HUDEP-2 (cell line): Measurements from ENCODE around the gene LRFN3.
A peak's percentile ranks its signal among the peaks of the same experiment; 100 is the strongest.
"Not testable (repeated sequence)": the region's sequence is repeated elsewhere in the genome, so short reads cannot be mapped to it uniquely, and the experiment has no call there.

Experiments used
- DNase-seq, 76 experiments: peaks; one replicate each; lab custom pipeline; 2025; ENCODE audit not compliant: unreplicated experiment in 76 of 76; lab: John Stamatoyannopoulos, UW

The LRFN3 gene

DNA sequence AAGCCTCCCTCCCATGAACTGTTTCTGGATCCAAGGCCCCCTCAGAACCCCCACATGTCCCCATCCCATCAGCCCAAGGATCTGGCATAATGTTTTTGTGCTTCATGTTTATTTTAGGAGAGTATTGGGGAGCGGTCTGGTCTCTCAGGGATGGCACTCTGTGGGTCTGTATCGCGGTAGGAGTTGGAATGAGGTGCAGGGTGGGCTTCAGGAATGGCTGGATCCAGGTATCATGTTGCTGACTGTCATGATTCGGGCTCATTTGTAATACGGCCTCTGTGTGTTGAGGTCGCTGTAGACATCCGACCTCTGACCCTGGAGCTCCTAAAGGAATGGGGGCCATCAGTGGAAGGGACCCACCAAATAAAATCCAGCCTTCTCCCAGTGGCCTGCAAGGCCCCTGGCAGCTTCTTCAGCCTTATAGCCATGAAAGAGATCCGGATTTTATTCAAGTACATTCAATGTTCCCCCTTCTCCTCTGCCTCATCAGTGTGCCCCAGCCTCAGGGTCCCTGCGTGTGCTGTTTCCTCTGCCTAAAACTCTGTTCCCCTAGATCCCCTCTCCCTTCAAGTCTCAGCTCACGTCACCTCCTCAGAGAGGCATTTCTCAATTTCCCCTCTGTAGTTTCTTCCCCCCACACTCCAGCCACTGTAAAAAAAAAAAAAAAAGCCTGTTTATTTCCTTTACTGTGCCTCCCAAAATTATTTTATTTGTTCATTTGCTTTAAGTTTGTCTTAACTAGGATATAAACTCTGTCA lies 31.7 kb upstream of the LRFN3 start:
- DNase-seq: no peak

DNA sequence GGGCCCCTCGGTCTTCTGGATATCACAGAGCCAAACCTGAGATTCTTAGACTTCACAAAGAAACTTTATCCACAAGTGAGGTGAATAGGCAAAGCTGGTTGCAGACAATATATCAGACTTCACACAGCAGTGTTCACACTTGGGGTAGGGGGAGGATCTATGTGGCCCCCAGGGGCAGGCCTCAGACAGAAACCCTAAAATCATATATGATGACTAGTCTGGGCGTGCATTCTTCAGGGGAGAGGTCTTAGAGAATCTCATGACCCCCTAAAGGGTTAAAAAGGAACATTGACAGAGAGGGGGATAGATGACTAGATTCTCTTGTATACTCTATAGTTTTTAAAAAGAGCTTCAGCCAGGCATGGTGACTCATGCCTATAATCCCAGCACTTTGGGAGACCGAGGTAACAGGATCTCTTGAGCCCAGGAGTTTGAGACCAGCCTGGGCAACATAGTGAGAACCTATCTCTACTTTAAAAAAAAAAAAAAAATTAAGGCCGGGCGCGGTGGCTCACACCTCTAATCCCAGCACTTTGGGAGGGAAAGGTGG lies 30.9 kb upstream of the LRFN3 start:
- no peak for DNase-seq

DNA sequence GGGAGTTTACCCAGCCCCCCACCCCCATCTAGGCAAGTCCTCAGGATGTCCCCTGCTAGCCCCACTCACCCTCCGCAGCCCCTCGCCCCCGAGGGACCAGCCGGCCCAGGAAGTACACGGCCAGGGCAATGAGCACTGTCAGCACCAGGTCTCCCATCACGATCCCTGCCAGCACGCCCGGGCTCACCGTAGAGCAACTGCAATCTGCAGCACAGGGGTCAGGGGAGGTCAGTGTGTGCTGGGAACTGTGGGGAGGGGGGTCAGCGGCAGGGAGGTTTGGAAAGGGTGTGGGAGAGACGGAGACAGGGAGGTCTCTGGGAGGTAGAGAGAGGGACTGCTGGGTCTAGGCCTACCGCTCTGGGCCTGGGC lies 28.8 kb upstream of the LRFN3 start:
- no peak for DNase-seq

DNA sequence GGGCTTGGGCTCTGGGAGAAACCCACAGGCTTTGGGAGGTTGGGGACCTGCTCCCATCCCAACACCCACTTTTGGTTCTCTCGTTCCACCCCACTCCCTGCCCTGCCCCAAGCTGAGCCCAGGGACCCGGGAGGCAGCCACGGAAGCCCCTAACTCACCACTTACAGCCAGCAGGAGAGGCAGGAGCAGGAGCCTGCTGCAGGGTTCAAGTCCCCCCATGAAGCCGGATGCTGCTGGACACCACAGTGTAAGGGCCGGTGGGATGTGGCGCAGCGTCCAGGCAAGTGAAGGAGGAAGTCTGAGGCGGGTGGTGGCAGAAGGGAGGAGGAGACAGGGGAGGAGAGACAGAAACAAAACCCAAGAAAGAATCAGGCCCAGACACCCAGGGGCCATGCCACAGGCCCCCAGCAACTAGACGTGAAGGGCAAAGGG lies 28.1 kb upstream of the LRFN3 start, which contains the start of gene TYROBP:
Gene TYROBP (minus strand): TSS at position 286 of the 432 bp plus-strand sequence. CDS start 67 bp downstream, at position 219.
- DNase-seq: no peak

DNA sequence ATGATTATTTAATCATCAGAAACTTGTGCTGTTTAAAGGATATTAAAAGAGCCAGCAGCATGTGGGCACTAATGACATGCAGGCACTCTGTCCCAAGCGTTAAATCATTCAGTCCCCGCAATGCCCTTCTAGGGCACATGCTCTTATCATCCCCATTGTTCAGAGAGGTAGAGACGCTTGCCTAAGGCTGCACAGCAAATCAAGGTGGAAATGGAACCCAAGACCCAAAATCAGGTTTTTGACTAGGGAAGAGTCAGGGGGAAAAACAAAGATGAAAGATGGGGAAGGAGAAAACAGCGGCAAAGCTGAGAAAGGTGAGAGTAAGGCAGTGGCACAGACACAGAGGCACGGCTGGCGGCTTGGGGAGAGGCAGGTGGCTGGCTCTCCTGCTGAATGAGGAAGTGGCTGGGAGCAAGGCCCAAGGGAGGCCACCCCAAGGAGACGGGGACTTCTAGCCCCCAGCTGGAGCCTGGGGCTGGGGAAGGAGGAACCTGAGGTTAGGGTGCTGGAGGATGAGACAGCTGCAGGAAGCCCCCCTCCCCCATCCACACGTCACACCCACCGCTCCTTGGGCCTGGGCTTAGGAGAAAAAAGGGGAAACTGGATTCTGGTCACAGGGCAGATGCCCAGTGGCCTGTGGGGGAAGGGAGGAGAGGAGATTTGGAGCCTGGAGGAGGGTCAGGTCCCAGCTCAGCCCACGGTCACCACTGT lies 27.0 kb upstream of the LRFN3 start:
- peak in 2 of 76 experiments; percentile 9 to 12 for DNase-seq

DNA sequence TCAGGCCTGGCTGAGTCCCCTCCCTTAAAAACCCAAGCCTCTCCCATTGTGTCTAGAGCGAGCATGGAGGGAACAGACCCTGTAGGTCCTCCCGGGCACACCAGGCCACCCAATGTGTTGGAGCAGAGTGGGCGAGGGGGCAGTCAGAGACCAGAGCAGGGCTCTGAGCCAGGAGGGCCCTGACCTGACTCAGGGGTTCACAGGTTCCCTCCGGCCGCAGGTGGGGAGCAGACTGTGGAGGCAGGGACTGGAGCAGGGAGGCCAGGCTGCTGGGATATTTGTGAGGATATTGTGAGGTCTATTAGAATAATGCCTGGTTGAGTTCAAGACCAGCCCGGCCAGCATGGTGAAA lies 26.5 kb upstream of the LRFN3 start:
- no peak for DNase-seq

DNA sequence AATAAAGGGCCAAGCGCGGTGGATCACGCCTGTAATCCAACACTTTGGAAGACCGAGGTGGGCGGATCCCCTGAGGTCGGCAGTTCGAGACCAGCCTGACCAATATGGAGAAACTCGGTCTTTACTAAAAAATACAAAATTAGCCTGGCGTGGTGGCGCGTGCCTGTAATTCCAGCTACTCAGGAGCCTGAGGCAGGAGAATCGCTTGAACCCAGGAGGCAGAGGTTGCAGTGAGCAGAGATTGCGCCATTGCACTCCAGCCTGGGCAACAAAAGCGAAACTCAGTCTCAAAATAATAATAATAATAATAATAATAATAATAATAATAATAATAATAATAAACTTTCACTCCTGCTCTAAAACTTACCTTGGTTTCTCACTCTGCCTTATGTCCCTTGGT lies 25.8 kb upstream of the LRFN3 start:
- DNase-seq: not testable (repeated sequence)

DNA sequence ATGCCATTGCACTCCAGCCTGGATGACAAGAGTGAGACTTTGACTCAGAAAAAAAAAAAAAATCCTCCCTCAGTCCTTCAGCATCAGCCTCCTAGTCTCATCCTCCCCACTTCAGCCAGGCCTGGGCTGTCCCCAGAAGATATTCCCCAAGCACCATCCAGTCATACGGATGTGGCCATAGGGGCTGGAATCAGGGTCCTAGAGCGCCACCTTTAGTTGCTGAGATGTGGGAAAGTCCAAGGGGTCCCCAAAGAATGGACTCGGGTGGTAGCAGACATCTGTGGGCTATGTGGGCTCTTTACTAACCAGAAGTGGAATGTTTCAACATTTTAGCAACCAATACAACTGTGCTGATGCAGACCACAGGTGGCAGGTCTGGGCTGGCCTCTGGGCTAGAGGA lies 25.0 kb upstream of the LRFN3 start:
- no peak for DNase-seq

DNA sequence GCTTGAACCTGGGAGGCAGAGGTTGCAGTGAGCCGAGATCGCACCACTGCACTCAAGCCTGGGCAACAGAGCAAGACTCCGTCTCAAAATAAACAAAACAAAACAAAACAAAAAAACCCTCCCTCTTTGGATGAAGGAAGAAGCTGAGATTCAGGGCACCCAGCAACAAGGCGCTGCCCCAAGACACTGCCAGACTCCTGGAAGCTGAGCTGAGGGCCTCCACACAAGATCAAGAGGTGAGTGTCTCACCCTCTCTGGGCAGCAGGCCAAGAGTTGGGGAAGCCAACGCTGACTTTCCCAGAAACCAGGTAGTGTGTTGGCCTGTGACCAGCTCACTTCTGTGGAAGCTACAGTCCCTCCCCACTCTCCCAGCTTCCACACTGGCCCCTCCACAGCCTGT lies 24.4 kb upstream of the LRFN3 start:
- DNase-seq: no peak

DNA sequence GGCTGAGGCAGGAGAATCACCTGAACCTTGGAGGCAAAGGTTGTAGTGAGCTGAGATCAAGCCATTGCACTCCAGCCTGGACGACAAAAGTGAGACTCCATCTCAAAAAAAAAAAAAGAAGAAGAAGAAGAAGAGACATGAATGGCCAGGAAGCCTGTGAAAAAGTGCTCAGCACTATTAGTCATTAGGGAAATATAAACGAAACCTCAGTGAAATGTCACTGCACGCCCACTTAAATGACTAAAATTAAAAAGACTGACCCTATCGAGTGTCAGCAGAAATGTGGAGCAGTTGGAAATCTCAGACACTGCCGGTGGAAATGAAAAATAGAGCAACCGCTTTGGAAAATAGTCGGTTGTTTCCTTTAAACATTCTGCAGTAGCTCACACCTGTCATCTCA lies 22.6 kb upstream of the LRFN3 start:
- no peak for DNase-seq

DNA sequence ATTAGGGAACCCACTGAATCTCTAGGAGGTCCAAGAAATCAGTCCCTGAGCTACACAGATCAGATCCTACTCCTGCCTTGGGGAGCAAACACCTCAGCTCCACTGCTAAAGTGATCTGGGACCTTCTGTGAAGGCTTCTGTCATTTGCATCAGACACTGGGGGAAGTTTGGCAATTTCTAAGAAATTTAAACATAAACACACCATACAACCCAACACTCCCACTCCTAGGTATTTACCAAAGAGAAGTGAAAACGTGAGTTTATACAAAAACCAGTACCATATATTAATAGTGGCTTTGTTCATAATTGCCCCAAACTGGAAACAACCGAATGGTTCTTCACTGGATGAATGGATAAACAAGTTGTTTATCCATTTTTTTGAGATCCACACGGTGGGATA lies 20.7 kb upstream of the LRFN3 start:
- DNase-seq: no peak

DNA sequence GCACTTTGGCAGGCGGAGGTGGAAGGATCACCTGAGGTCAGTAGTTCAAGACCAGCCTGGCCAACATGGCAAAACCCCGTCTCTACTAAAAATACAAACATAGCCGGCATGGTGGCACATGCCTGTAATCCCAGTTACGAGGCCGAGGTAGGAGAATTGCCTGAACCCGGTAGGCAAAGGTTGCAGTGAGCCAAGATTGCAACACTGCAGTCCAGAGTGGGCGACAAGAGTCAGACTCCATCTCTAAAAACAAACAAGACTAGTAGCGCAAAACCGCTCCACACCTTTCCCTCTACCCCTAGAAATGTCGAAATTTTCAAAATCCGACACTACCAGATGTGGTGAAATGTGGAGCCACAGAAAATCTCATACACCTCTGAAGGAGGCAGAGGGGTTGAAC lies 16.9 kb upstream of the LRFN3 start:
- DNase-seq: no peak

DNA sequence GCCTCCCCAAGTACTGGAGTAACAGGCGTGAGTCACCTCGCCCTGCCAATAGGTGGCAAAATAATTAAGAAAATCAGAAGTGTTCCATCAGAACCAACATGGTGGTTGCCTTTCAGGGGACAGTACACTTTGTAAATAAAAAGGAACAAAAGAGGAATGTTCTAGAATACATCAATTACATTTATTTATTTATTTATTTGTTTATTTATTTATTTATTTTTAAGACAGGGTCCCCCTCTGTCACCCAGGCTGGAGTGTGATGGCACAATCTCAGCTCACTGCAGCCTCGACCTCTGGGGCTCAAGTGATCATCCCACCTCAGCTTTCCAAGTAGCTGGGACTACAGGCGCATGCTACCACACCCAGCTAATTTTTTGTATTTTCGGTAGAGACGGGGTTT lies 15.2 kb upstream of the LRFN3 start:
- DNase-seq: no peak

DNA sequence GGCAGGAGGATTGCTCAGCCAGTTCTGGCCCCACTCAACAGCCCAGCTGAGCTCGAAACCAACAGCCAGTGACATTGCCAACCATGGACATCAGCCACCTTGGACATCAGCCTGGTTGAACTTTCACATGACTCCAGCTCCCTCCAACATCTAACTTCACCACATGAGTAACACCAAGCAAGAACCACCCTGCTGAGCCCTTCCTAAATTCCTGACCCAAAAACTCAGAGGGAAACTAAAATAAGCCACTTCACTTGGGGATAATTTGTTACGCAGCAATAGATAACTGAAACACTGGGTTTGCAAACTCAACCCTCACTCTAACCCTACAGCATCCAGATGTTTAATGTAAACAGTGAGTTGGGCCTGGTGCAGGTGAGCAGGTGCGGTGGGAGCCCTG lies 10.7 kb upstream of the LRFN3 start:
- no peak for DNase-seq

DNA sequence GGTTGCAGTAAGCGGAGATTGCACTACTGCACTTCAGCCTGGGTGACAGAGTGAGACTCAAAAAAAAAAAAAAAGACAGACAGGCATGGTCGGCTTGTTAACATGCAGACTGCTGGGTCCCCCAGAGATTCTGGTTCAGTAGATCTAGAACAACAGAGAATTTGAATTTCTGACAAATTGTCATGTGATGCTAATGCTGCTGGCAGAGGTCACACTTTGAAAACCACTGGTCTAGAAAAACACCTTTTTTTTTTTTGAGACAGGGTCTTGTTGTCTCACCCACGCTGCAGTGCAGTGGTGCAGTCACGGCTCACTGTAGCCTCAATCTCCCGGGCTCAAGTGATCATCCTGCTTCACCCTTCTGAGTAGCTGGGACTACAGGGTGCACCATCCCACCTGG lies 7.7 kb upstream of the LRFN3 start:
- no peak for DNase-seq

DNA sequence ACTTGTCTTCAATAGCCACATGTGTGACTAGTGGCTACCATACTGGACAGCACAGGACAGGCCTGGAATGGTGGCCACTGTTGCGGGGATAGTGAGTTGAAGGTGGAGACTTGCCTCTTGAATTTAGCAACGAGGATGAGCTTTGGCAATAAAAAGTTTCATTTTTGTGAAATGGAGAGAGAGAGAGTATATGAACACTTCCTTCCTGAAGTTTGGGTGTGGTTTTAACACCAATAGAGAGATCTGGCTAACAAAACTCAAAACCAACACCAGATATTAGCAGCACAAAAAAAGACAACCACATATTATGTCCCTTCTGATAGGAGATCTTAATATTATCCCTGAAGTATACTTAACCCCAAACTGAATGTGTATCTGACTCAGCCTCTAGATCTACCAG lies 6.3 kb upstream of the LRFN3 start:
- no peak for DNase-seq

DNA sequence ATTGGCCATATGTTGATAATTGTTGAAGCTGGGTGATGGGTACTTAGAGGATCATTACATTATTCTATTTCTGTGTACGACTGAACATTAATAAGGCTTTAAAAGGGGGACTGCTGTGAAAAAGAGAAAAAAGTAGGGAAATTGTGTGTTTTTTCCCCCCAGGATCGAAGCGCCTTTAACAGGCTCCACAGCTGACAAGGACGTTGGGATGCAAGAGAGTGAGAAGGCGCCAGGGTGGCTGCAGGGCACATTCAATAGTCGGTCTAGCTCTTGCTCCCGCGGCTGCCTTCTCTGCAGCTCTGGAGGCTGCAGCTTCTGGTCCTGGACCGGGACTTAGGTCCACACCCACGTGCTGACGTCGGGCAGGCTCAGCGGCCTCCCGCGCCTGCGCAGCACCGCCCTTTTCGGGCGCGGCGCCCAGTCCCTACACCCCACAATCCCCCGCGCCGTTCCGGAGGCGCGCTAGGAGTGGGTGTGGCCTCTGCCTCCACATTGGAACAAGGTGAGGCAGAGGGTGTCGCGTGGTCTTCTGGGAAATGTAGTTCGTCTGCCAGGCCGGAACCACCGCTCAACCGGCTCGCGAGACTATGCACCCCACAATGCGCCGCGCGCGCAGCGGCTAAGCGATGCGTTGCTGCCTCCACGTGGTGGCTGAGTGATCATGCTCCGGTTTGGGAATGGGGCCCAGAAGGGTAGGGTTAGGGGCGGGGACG lies 4.9 kb upstream of the LRFN3 start:
- DNase-seq: peak; percentile 52 to 100 (median 100)

DNA sequence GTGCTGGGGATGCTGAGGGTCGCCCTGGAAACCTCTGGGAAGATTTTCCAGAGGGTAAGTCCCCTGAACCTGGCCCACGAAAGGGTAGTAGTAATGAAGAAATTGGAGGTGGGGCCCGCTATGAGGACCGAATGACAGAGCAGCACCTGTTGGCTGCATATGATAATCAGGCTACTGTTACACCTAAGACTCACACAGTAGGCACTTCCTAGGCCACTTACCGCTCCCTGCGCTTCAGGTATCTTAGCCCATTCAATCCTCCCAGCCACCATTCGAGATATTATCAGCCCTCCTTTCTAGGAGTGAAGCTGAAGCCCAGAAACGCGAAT lies 4.3 kb upstream of the LRFN3 start:
- no peak for DNase-seq

DNA sequence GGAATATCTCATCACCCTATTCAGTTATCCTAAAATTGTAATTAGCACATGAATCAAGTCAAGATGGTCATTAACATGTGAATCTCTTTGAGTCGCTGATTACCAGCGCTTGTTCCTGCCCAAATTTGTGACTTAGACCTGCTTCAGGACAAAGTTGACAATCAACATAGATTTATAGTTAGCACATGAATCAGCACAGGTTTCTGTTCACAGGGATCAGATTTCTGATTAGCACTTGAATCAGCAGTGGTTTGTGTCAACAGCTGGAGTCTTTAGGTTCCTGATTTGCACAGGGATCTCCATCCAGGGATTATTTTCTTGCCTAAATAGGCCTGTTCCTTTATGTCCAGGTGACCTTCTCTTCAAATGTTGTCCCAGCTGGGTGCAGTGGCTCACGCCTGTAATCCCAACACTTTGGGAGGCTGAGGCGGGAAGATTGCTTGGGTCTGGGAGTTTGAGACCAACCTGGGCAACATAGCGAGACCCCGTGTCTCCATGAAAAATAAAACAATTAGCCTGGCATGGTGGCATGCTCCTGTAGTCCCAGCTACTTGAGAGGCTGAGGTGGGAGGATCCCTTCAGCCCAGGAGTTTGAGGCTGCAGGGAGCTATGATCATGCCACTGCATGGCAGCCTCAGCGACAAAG lies 3.8 kb upstream of the LRFN3 start:
- DNase-seq: no peak

DNA sequence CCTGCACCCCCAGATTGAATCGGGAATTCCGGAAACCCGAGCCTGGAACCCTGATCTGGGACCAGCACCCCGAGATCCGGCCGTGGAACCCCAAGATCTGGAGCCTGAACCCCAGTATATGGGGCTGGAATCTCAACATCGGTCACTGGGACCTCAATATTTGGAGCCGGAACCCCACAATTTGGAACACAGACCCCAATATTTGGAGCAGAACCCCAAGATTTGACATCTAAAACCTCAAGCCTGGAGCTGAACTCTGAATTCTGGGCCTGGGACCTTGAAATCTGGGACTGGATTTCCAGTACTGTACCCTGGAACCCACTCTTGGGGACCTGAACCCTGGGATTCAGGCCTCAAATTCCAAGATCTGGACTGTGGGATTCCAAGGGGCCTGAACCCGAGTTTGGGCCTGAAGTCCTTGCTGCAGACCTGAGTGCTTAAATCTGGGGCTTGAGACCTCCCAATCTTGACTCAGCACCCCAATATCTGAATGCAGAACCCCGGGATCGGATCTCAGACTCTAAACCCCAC lies 629 bp downstream of the LRFN3 start:
- DNase-seq: no peak
